ENCODE results near the gene TIMD4. TPM values are rescaled to one million over a fixed set of nuclear protein-coding genes. Genes with fewer than 3 reads are reported as not detected.
"Not testable (repeated sequence)": the region's sequence is repeated elsewhere in the genome, so short reads cannot be mapped to it uniquely, and the experiment has no call there.

The TIMD4 gene
- total and polyA plus RNA-seq, 2 of the 13 experiments (the other 11 are each of a cell fraction or from before 2014, with no cell fraction given): 0.50 TPM; not detected in 1

- no peak for TF ChIP-seq REST (IDR thresholded peaks at IDR 0.05; ENCODE audit: borderline replicate concordance in 1 of 2, low read depth in 1 of 2, low read length in 2 of 2)
Measured at GRCh38 chr5:156971415-156971814, 8.4 kb upstream of the TIMD4 start (continued).

GRCh38 chr5:156967386-156967785 lies 4.4 kb upstream of the TIMD4 start:
- CTCF ChIA-PET (ENCODE audit: low intra/inter-chr PET ratio, low total read pairs): not testable (repeated sequence)

GRCh38 chr5:156956321-156956720 lies 6.7 kb downstream of the TIMD4 start:
- no peaks in the 10 kb centered on the region for H3K4me1 ChIP-seq (ENCODE audit: insufficient read depth, low read length)
- no peaks in the 10 kb centered on the region for H3K27me3 ChIP-seq (ENCODE audit: control insufficient read depth in 1 of 2, insufficient read depth in 2 of 2, low read length in 2 of 2)
- H3K9ac ChIP-seq (ENCODE audit: insufficient read depth, low read depth, low read length): no peak overlapping the region
- POLR2A ChIA-PET: no interaction called here
- H3K9me3 ChIP-seq (ENCODE audit: low read length): no peaks in the 10 kb centered on the region
- no peaks in the 10 kb centered on the region for H3K36me3 ChIP-seq (replicated peaks in 1 of 2; ENCODE audit: control insufficient read depth in 1 of 2, insufficient read depth in 2 of 2, low read length in 2 of 2)
- TF ChIP-seq ARID2 (CRISPR knock-in tag; IDR thresholded peaks at IDR 0.05; ENCODE audit: borderline replicate concordance) (no peak), ZNF235 (CRISPR knock-in tag; IDR thresholded peaks at IDR 0.05; ENCODE audit: borderline replicate concordance) (no peak), MBD4 (IDR thresholded peaks at IDR 0.05; ENCODE audit: borderline replicate concordance, low read length) (no peak)
- no peak overlapping the region for H2AFZ ChIP-seq (ENCODE audit: low read length)
- no peak overlapping the region for H3K4me2 ChIP-seq (ENCODE audit: low read depth, low read length)
- H3K4me3 ChIP-seq (replicated peaks in 1 of 3; ENCODE audit: insufficient read depth in 1 of 3, low read depth in 2 of 3, low read length in 3 of 3): no peak overlapping the region
- no peak for DNase-seq (ENCODE audit: low spot score)
- no peak overlapping the region for H3K27ac ChIP-seq (ENCODE audit: extremely low read length, insufficient read depth, low read length)
- no peak for FAIRE-seq
- in situ Hi-C loops (cut with HindIII; ENCODE audit: extremely low pct_ligation_motif_present, low pct_unique_long_range_greater_than_20kb) (no loop called here), intact Hi-C loops (cut with micrococcal nuclease; ENCODE audit: unreplicated experiment) (no loop called here)
- no peaks in the 10 kb centered on the region for H4K20me1 ChIP-seq (ENCODE audit: insufficient read depth, low read length)
- ATAC-seq: no peak
- no TSS peak for BruUV-seq (replicated peaks)
- no peaks in the 10 kb centered on the region for H3K79me2 ChIP-seq (ENCODE audit: insufficient read depth, low read length)
- CTCF ChIA-PET (ENCODE audit: low intra/inter-chr PET ratio, low total read pairs): no interaction called here

More at GRCh38 chr5:156967386-156967785, 4.4 kb upstream of the TIMD4 start:
- H2AFZ ChIP-seq (ENCODE audit: low read length); H3K36me3 ChIP-seq (replicated peaks in 1 of 2; ENCODE audit: control insufficient read depth in 1 of 2, insufficient read depth in 2 of 2, low read length in 2 of 2); in situ Hi-C loops (cut with HindIII; ENCODE audit: extremely low pct_ligation_motif_present, low pct_unique_long_range_greater_than_20kb); H3K4me2 ChIP-seq (ENCODE audit: low read depth, low read length); H3K4me1 ChIP-seq (ENCODE audit: insufficient read depth, low read length); H3K27ac ChIP-seq (ENCODE audit: extremely low read length, insufficient read depth, low read length); ATAC-seq; BruUV-seq (replicated peaks); H4K20me1 ChIP-seq (ENCODE audit: insufficient read depth, low read length); H3K9me3 ChIP-seq (ENCODE audit: low read length); H3K9ac ChIP-seq (ENCODE audit: insufficient read depth, low read depth, low read length); intact Hi-C loops (cut with micrococcal nuclease; ENCODE audit: unreplicated experiment); POLR2A ChIA-PET; H3K79me2 ChIP-seq (ENCODE audit: insufficient read depth, low read length); H3K4me3 ChIP-seq (replicated peaks in 1 of 3; ENCODE audit: insufficient read depth in 1 of 3, low read depth in 2 of 3, low read length in 3 of 3); H3K27me3 ChIP-seq (ENCODE audit: control insufficient read depth in 1 of 2, insufficient read depth in 2 of 2, low read length in 2 of 2); DNase-seq (ENCODE audit: low spot score); FAIRE-seq: not testable (repeated sequence)
- WGBS (ENCODE audit: low lambda C conversion rate): 64% methylated on average over 3 of the region's 3 CpGs
